HepG2 (cell line): ENCODE results near the gene PFDN2. TPM values are rescaled to one million over a fixed set of nuclear protein-coding genes. Genes with fewer than 3 reads are reported as not detected.

Experiments used
- ATF2 ChIP-seq: sonication (generic); formaldehyde crosslinking; IDR thresholded peaks from 2 replicates; pipeline ENCODE4 v1.4.0; 2020; ENCODE audit warnings: missing genetic modification reagents
- BORCS8-MEF2B ChIP-seq: sonication (generic); formaldehyde crosslinking; IDR thresholded peaks from 2 replicates; pipeline ENCODE4 v1.8.0; 2022; ENCODE audit warnings: mild to moderate bottlenecking, missing genetic modification reagents
- CCAR2 ChIP-seq: fragments of 200-400 bp; formaldehyde crosslinking; optimal IDR thresholded peaks from 2 replicates; pipeline ENCODE3; 2018; ENCODE audit warnings: low read depth, mild to moderate bottlenecking, low read length, moderate library complexity
- CREB3 ChIP-seq: sonication (generic); formaldehyde crosslinking; IDR thresholded peaks from 2 replicates; pipeline ENCODE4 v1.5.0; 2020; ENCODE audit warnings: missing genetic modification reagents
- GATAD1 ChIP-seq: IDR thresholded peaks from 2 replicates; pipeline ENCODE4 v1.6.1; 2016; ENCODE audit warnings: missing genetic modification reagents, missing compliant biosample characterization
- MTA3 ChIP-seq: sonication (generic); formaldehyde crosslinking; IDR thresholded peaks from 2 replicates; pipeline ENCODE4 v1.4.0; 2020; ENCODE audit warnings: missing genetic modification reagents
- NKX3-1 ChIP-seq: sonication (generic); formaldehyde crosslinking; IDR thresholded peaks from 2 replicates; pipeline ENCODE4 v1.5.0; 2020; ENCODE audit warnings: missing genetic modification reagents
- PHF20 ChIP-seq: sonication (generic); formaldehyde crosslinking; IDR thresholded peaks from 2 replicates; pipeline ENCODE4 v1.5.0; 2020; ENCODE audit warnings: mild to moderate bottlenecking, missing genetic modification reagents
- REST ChIP-seq, 2 experiments: IDR thresholded peaks; 2 replicates each; pipeline ENCODE4 v1.6.1; 2011 to 2012; ENCODE audit warnings: low read length in 2 of 2, borderline replicate concordance in 1 of 2, low read depth in 1 of 2, mild to moderate bottlenecking in 1 of 2, moderate library complexity in 1 of 2
- ZBTB7B ChIP-seq: sonication (generic); formaldehyde crosslinking; IDR thresholded peaks from 2 replicates; pipeline ENCODE4 v1.4.0; 2020; ENCODE audit warnings: missing genetic modification reagents
- ZNF468 ChIP-seq: sonication (generic); formaldehyde crosslinking; IDR thresholded peaks from 2 replicates; pipeline ENCODE4 v1.8.0; 2022; ENCODE audit warnings: mild to moderate bottlenecking, moderate library complexity, missing genetic modification reagents
- ZNF484 ChIP-seq: sonication (generic); formaldehyde crosslinking; IDR thresholded peaks from 2 replicates; pipeline ENCODE4 v1.5.1; 2020; ENCODE audit warnings: mild to moderate bottlenecking, low read depth, missing genetic modification reagents, borderline replicate concordance
- ZNF567 ChIP-seq: sonication (generic); formaldehyde crosslinking; IDR thresholded peaks from 2 replicates; pipeline ENCODE4 v1.8.1; 2023; ENCODE audit warnings: mild to moderate bottlenecking, missing genetic modification reagents, borderline replicate concordance
- polyA plus RNA-seq, 8 experiments: library from polyadenylated mRNA; depleted of rRNA in 3 of 8; stranded (reverse) in 7 of 8; unstranded in 1 of 8; fragments of >200 nt; fragmentation: Illumina TruSeq in 4 of 8; extraction: Trizol in 4 of 8; gene quantifications; 2 replicates each; pipeline versions ENCODE4 v1.2.1 to v1.2.3, GENCODE V29; 2011 to 2016; ENCODE audit warnings: low read depth in 4 of 8, missing spikeins in 1 of 8, mixed read lengths in 1 of 8; ENCODE audit not compliant: insufficient read depth in 1 of 8
- total RNA-seq, 5 experiments: library from RNA; depleted of rRNA; stranded (reverse); fragments of >200 nt; fragmentation: Illumina TruSeq; extraction: Trizol; gene quantifications; 2 replicates each; pipeline ENCODE4 v1.2.3, GENCODE V29; 2016; ENCODE audit warnings: low read depth in 1 of 5
- TF ChIP-seq, protein P1 (sequence below): sonication (generic); formaldehyde crosslinking; IDR thresholded peaks from 2 replicates; pipeline ENCODE4 v1.4.0; 2020; ENCODE audit warnings: missing genetic modification reagents
- TF ChIP-seq, protein P2 (sequence below): sonication (generic); formaldehyde crosslinking; IDR thresholded peaks from 2 replicates; pipeline ENCODE4 v1.9.0; 2021; ENCODE audit warnings: missing genetic modification reagents, borderline replicate concordance
- TF ChIP-seq, protein P3 (sequence below): IDR thresholded peaks from 2 replicates; pipeline ENCODE4 v1.6.1; 2016; ENCODE audit warnings: missing compliant biosample characterization, missing genetic modification reagents, borderline replicate concordance

The PFDN2 gene
- total and polyA plus RNA-seq, 2 of the 13 experiments (the other 11 are each of a cell fraction or from before 2014, with no cell fraction given): 62.6 to 63.6 TPM

DNA sequence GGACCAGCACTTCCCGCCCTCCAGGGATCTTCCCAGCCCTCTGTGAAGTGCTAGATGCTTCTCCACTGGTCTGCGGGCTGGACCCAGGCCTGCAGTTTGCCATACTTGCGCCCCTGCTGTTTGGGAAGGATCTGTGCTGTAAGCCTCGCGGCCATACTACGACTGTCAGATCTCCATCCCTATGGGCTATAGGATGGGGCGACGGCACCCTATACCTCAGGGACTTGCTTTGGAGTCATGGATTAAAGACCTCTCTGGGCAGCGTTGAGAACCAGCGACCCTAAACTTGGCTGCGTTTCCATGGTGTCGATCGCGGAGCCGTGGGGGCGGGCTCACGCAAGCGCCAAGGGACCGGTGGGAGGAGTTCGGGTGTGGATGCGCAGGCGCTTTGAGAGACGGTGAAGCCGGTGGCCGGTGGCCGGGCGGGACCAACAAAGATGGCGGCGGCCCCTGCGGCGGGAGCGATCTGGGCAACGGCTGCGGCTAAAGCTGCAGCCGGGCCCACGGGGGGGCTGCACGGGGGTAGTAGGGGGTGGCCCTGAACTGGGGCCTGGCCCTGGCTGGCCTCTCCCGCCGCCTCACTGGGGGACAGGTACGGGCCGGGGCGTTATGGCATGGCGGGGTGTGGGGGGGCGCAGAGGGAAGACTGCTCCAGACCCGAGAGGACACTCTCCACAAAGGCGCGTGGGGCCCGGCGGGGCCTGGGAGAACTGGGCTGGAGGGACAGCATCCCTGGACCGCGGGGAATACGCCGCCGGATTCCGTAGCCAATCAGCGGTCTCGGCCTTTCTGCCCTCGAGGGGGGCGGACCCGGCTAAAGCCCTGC lies 41.5 kb upstream of the PFDN2 start, which contains the start of gene USP21 (continued):
- TF ChIP-seq, protein P1, sequence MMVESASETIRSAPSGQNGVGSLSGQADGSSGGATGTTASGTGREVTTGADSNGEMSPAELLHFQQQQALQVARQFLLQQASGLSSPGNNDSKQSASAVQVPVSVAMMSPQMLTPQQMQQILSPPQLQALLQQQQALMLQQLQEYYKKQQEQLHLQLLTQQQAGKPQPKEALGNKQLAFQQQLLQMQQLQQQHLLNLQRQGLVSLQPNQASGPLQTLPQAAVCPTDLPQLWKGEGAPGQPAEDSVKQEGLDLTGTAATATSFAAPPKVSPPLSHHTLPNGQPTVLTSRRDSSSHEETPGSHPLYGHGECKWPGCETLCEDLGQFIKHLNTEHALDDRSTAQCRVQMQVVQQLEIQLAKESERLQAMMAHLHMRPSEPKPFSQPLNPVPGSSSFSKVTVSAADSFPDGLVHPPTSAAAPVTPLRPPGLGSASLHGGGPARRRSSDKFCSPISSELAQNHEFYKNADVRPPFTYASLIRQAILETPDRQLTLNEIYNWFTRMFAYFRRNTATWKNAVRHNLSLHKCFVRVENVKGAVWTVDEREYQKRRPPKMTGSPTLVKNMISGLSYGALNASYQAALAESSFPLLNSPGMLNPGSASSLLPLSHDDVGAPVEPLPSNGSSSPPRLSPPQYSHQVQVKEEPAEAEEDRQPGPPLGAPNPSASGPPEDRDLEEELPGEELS (CRISPR knock-in tag): no peak
- TF ChIP-seq NKX3-1 (no peak), REST (IDR thresholded peaks at IDR 0.05; ENCODE audit: borderline replicate concordance in 1 of 2, low read depth in 1 of 2, low read length in 2 of 2) (0 out of 4 replicates have a peak, but pooled peaks of 1 of the 2 experiments have one; percentile 64), ZNF484 (CRISPR knock-in tag) (no peak), CCAR2 (no peak), ATF2 (CRISPR knock-in tag) (no peak), GATAD1 (CRISPR knock-in tag) (peak; percentile 78), ZNF567 (no peak), CREB3 (CRISPR knock-in tag) (no peak), MTA3 (CRISPR knock-in tag) (no peak), BORCS8-MEF2B (0 out of 2 replicates have a peak, but pooled peaks have one; percentile 12), ZNF468 (no peak), PHF20 (CRISPR knock-in tag) (peak; percentile 55), ZBTB7B (no peak)
- TF ChIP-seq, protein P2, sequence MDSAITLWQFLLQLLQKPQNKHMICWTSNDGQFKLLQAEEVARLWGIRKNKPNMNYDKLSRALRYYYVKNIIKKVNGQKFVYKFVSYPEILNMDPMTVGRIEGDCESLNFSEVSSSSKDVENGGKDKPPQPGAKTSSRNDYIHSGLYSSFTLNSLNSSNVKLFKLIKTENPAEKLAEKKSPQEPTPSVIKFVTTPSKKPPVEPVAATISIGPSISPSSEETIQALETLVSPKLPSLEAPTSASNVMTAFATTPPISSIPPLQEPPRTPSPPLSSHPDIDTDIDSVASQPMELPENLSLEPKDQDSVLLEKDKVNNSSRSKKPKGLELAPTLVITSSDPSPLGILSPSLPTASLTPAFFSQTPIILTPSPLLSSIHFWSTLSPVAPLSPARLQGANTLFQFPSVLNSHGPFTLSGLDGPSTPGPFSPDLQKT (CRISPR knock-in tag): no peak
- TF ChIP-seq, protein P3, sequence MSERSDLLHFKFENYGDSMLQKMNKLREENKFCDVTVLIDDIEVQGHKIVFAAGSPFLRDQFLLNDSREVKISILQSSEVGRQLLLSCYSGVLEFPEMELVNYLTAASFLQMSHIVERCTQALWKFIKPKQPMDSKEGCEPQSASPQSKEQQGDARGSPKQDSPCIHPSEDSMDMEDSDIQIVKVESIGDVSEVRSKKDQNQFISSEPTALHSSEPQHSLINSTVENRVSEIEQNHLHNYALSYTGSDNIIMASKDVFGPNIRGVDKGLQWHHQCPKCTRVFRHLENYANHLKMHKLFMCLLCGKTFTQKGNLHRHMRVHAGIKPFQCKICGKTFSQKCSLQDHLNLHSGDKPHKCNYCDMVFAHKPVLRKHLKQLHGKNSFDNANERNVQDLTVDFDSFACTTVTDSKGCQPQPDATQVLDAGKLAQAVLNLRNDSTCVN: peak; percentile 23; the same call in 1 of the 2 replicates
